GM12874 (cell line): ENCODE results near the gene GDF7.

ENCODE experiments used
- CTCF ChIP-seq: IDR thresholded peaks from 2 replicates; pipeline ENCODE4 v1.5.1; 2011; ENCODE audit warnings: low read depth, mild to moderate bottlenecking, control low read depth, low read length, moderate library complexity; ENCODE audit not compliant: insufficient read depth

GDF7 gene

GRCh38 chr2:20666304-20667150 is at the start of gene GDF7:
Gene GDF7 (plus strand): TSS chr2:20667144. CDS start chr2:20667240, 96 bp downstream.
- TF ChIP-seq CTCF, result peak; percentile 49; the same call in 1 of the 2 replicates

- no peak; the same call in 1 of the 2 replicates for TF ChIP-seq CTCF
Measured at GRCh38 chr2:20617892-20618467, 49.0 kb upstream of the GDF7 start.

- no peak for TF ChIP-seq CTCF
Measured at GRCh38 chr2:20618468-20618885, 48.5 kb upstream of the GDF7 start.

GRCh38 chr2:20618886-20619521 is 47.9 kb upstream of the GDF7 start:
- no peak for TF ChIP-seq CTCF

- TF ChIP-seq CTCF, result no peak
Measured at GRCh38 chr2:20619624-20620024, 47.3 kb upstream of the GDF7 start.

- TF ChIP-seq CTCF, result no peak
Measured at GRCh38 chr2:20620271-20620681, 46.7 kb upstream of the GDF7 start.

GRCh38 chr2:20620696-20621365 is 46.1 kb upstream of the GDF7 start:
- no peak for TF ChIP-seq CTCF
